Ascending aorta (tissue), 2 donors: ENCODE data around the gene RPP38. TPM values are rescaled to one million over a fixed set of nuclear protein-coding genes. Genes with fewer than 3 reads are reported as not detected.

Experiments used
- DNase-seq, 2 donors: peaks; one replicate each; pipeline ENCODE4 v3.0.0-alpha.2; 2019; ENCODE audit warnings: low spot score in 2 of 2
- H3K27ac ChIP-seq, 2 donors: fragments of 200-600 bp; sonication (generic); one replicate each; pipeline ENCODE4 v1.5.1; 2016 to 2017; ENCODE audit warnings: mild to moderate bottlenecking in 1 of 2
- H3K27me3 ChIP-seq: fragments of 200-600 bp; sonication (generic); one replicate; pipeline ENCODE4 v1.5.1; 2017
- H3K36me3 ChIP-seq, 2 donors: fragments of 200-600 bp; sonication (generic); one replicate each; pipeline ENCODE4 v1.5.1; 2016
- H3K4me1 ChIP-seq, 2 donors: fragments of 200-600 bp; sonication (generic); one replicate each; pipeline ENCODE4 v1.5.1; 2016 to 2017; ENCODE audit warnings: mild to moderate bottlenecking in 1 of 2
- H3K4me3 ChIP-seq, 2 donors: fragments of 200-600 bp; sonication (generic); one replicate each; pipeline ENCODE4 v1.5.1; 2016 to 2017; ENCODE audit warnings: mild to moderate bottlenecking in 1 of 2
- H3K9me3 ChIP-seq, 2 donors: fragments of 200-600 bp; sonication (generic); one replicate each; pipeline ENCODE4 v1.5.1; 2016
- intact Hi-C: fragments of 100-400 bp; cut with DNase I; formaldehyde crosslinking; loops from one replicate; pipeline ENCODE4 v1.15.1; 2023
- total RNA-seq: library from RNA; depleted of rRNA; stranded (reverse); fragments of >200 nt; gene quantifications from one replicate; pipeline ENCODE4 v1.1.0, GENCODE V29; 2016
- TF ChIP-seq, protein P1 (sequence below), 3 experiments: fragments of 200-600 bp in 2 of 3; fragments of 450-650 bp in 1 of 3; sonication (generic) in 2 of 3; IDR thresholded peaks; one replicate each; pipeline ENCODE4 v1.5.1; 2016 to 2019; ENCODE audit warnings: antibody characterized with exemption in 3 of 3, mild to moderate bottlenecking in 1 of 3, moderate library complexity in 1 of 3

Gene RPP38
- total RNA-seq, 1 donor from 2014 or later: not detected

DNA sequence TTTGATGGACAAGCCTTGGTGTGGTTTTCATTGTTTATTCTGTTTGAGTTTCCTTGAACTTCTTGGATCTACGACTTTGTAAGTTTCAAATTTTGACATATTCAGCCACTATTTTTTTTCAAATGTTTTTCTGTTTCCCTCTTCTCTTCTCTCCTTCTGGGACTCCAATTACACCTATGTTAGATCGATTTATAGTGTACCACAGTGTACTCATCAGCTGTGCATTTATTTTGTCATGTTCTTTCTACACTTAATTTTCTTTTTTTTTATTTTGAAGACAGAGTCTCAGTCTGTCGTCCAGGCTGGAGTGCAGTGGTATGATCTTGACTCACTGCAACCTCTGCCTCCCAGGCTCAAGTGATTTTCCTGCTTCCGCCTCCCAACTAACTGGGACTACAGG lies 37.2 kb upstream of the RPP38 start:
- H3K27me3 ChIP-seq: no peaks in the 10 kb centered on the region
- intact Hi-C loops: no loop called here
- TF ChIP-seq, protein P1, sequence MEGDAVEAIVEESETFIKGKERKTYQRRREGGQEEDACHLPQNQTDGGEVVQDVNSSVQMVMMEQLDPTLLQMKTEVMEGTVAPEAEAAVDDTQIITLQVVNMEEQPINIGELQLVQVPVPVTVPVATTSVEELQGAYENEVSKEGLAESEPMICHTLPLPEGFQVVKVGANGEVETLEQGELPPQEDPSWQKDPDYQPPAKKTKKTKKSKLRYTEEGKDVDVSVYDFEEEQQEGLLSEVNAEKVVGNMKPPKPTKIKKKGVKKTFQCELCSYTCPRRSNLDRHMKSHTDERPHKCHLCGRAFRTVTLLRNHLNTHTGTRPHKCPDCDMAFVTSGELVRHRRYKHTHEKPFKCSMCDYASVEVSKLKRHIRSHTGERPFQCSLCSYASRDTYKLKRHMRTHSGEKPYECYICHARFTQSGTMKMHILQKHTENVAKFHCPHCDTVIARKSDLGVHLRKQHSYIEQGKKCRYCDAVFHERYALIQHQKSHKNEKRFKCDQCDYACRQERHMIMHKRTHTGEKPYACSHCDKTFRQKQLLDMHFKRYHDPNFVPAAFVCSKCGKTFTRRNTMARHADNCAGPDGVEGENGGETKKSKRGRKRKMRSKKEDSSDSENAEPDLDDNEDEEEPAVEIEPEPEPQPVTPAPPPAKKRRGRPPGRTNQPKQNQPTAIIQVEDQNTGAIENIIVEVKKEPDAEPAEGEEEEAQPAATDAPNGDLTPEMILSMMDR (IDR thresholded peaks at IDR 0.05): no peak
- no peaks in the 10 kb centered on the region for H3K36me3 ChIP-seq
- H3K4me1 ChIP-seq: no peaks in the 10 kb centered on the region
- H3K27ac ChIP-seq: no peak overlapping the region
- DNase-seq: no peak
- H3K4me3 ChIP-seq: no peak overlapping the region
- no peaks in the 10 kb centered on the region for H3K9me3 ChIP-seq

DNA sequence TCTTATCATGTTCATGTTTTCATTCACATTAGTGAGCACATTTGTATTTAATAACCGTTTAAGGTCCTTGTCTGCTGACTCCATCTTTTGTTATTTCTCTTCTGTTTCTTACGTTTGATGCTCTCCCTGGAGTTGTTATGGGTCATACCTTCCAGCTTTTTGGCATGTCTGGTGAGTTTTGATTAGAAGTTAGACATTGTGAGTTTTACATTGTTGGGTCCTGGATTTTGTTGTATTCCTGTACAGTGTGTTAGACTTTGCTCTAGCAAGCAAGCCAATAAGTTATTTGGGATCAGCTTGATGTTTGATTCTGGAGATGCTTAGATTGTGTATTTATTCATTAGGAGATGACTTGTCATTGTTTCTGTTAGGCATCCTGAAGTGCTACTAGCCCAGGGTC lies 36.5 kb upstream of the RPP38 start:
- TF ChIP-seq, protein P1 (IDR thresholded peaks at IDR 0.05): no peak
- intact Hi-C loops: no loop called here
- H3K4me3 ChIP-seq: no peak overlapping the region
- H3K36me3 ChIP-seq: no peaks in the 10 kb centered on the region
- no peak for DNase-seq
- peaks cover 0 to 7% of the 10 kb centered on the region in 2 donors for H3K9me3 ChIP-seq
- H3K27ac ChIP-seq: no peak overlapping the region
- H3K4me1 ChIP-seq: no peaks in the 10 kb centered on the region
- no peaks in the 10 kb centered on the region for H3K27me3 ChIP-seq

DNA sequence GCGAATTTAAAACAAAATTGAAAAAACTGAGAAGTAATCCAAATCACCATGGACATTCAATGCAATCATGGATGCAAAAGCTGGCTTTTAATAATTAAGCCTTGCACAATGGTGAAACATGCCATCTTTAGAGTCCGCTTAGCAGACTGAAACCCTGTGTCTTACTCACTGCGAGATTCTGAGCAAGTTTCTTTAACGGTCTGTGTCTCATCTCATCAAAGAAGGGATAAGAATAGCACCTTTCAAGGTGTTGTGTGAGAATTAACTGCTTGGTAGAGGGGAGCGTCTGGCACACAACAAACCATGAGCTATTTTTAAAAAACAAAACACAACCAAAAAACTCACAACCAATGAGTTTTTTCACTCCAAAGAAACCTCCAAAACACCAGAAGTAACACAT lies 30.0 kb upstream of the RPP38 start:
- no peak for DNase-seq
- no peak overlapping the region for H3K4me3 ChIP-seq
- TF ChIP-seq, protein P1 (IDR thresholded peaks at IDR 0.05): no peak
- H3K27me3 ChIP-seq: no peaks in the 10 kb centered on the region
- no peaks in the 10 kb centered on the region for H3K36me3 ChIP-seq
- peaks cover 4 to 10% of the 10 kb centered on the region in 2 donors for H3K9me3 ChIP-seq
- intact Hi-C loops: no loop called here
- no peak overlapping the region for H3K27ac ChIP-seq
- H3K4me1 ChIP-seq: no peaks in the 10 kb centered on the region

DNA sequence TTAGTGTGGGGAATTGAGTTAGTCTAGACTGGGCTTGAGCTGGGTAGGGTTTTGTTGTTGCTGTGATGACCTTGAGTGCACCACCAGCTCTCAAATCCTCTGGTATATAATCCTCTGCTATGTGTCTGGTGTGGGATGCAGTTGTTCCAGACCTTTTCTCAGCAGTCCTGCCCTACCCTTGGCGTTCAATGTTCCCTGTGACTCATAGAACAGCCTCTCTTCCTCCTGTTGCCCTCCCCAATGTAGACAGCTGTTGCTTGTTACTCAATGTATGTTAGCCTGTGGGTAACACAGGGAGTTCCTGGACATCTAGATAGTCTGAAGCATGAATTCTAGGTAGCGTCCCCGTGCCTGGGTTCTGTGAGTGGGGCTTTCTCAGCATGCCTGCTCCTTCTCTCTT lies 28.4 kb upstream of the RPP38 start:
- Histone ChIP-seq H3K9me3 (peaks cover 4 to 10% of the 10 kb centered on the region in 2 donors), H3K27ac (no peak overlapping the region), H3K36me3 (no peaks in the 10 kb centered on the region), H3K4me3 (no peak overlapping the region), H3K4me1 (no peaks in the 10 kb centered on the region), H3K27me3 (no peaks in the 10 kb centered on the region)
- TF ChIP-seq, protein P1 (IDR thresholded peaks at IDR 0.05): no peak
- no peak for DNase-seq
- intact Hi-C loops: no loop called here

DNA sequence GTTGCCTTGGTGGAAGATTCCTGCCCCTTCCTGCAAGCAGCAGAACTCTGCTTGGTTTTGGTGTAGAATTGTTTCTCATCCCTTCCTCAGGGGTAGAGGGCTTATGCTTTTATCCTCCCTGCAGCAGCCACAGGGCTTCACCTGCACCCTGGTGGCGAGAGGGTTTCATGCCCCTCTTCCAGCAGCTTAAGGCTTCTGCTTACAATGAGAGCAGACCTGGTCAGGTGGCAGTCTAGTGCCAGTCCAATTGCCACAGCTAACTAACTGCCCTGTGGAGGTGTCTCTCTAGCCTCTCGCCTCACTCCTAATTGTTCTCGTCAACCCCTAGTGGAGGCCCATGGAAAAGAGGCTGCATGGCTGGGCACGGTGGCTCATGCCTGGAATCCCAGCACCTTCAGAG lies 27.9 kb upstream of the RPP38 start:
- Histone ChIP-seq H3K4me1 (no peaks in the 10 kb centered on the region), H3K27me3 (no peaks in the 10 kb centered on the region), H3K4me3 (no peak overlapping the region), H3K36me3 (no peaks in the 10 kb centered on the region), H3K9me3 (peaks cover 4 to 10% of the 10 kb centered on the region in 2 donors), H3K27ac (no peak overlapping the region)
- TF ChIP-seq, protein P1 (IDR thresholded peaks at IDR 0.05): no peak
- DNase-seq: no peak
- intact Hi-C loops: no loop called here

DNA sequence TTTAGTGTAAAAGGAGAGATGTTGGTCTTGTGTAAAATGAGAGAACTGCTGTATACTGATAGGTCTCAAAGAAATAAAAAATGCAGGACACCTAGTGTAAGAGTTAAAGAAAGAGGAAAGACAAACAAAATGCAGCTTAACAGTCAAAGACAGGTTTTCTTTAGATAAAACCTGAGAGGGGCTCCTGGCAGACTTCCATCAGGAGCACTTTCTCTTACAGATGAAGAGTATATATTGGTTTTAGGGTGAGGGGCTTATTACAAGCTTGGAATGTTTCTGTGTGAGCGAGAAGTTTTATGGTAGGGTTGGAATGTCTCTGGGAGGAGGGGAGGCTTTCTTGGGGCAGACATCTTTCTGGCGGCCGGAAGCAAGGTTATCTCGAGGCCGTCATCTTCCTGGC lies 24.8 kb upstream of the RPP38 start:
- intact Hi-C loops: no loop called here
- Histone ChIP-seq H3K4me3 (no peak overlapping the region), H3K9me3 (no peaks in the 10 kb centered on the region), H3K27ac (no peak overlapping the region), H3K4me1 (no peaks in the 10 kb centered on the region), H3K27me3 (no peaks in the 10 kb centered on the region), H3K36me3 (no peaks in the 10 kb centered on the region)
- TF ChIP-seq, protein P1 (IDR thresholded peaks at IDR 0.05): no peak
- no peak for DNase-seq
